Measurements from ENCODE around the gene RPS6KB2.
"Not testable (repeated sequence)": the region's sequence is repeated elsewhere in the genome, so short reads cannot be mapped to it uniquely, and the experiment has no call there.

Gene RPS6KB2

DNA sequence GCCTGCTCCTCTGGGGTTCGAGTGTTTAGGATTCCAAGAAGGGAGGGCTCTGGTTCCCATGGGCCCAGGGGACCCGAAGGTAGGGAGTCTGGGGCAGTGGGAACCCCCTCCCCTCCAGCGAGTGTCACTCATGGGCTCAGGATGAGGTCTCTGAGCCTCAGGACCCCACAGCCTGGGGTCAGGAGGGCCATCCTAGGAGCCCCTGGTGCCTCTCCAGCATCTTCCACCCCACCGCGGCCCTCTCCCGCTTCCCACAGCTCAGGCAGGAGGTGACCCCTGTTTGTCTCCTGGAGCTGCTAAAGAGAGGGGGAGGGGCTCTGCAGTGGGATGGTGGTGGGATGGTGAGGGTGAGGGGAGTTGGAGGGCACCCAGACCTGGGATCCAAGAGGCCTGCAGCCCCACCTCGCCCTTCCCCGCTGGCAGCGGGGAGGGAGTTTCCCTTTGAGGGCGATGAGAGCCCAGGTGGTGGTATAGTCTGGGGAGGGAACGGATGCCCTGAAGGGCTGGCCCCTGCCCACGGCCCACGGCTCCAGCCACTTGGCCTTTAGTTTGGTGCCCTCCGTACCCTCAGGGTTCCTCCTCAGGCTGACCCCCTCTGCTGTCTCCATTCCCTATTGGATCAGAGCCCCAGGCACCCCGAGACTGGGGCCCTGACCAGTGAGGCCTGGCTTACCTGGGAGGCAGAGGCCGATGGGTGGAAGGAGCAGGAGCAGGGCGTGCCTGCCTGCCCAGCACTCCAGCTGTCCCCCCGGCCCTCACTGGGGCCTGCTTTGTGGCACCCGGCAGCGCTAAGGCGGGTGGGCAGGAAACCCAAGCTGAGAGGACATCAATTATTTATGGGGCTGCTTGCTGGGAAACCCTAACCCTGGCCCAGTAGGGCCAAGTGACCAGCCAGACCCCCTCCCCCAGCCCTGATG, 25.8 kb downstream of the RPS6KB2 start:
- no peak for DNase-seq
- in situ Hi-C loops (cut with HindIII; ENCODE audit: low pct_ligation_motif_present, low pct_unique_long_range_greater_than_20kb, low sequenced_read_pairs): no loop called here

DNA sequence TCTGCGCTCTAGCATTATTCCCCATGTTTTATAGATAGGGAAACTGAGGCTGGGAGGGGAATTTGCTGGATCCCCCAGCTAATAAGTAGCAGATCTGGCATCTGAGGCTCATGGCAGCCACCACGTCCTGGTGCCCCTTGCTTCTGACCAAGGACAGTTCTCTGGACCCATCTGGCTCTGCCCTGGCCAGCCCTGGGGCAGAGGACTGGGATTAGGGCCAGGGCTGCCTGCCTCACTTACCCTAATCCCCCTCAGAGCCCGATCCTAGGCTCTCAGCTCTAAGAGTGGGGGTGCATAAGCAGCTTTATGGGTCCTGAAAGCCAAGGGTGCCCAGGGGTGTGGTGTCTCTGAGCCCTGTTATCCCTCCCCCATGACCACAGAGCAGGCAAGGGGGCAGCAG, 26.8 kb downstream of the RPS6KB2 start, which contains the start of gene CABP4:
Gene CABP4 (plus strand): TSS at position 301 of the 400 bp plus-strand sequence. CDS start 70 bp downstream, at position 371.
- DNase-seq: no peak
- in situ Hi-C loops (cut with HindIII; ENCODE audit: low pct_ligation_motif_present, low pct_unique_long_range_greater_than_20kb, low sequenced_read_pairs): no loop called here

DNA sequence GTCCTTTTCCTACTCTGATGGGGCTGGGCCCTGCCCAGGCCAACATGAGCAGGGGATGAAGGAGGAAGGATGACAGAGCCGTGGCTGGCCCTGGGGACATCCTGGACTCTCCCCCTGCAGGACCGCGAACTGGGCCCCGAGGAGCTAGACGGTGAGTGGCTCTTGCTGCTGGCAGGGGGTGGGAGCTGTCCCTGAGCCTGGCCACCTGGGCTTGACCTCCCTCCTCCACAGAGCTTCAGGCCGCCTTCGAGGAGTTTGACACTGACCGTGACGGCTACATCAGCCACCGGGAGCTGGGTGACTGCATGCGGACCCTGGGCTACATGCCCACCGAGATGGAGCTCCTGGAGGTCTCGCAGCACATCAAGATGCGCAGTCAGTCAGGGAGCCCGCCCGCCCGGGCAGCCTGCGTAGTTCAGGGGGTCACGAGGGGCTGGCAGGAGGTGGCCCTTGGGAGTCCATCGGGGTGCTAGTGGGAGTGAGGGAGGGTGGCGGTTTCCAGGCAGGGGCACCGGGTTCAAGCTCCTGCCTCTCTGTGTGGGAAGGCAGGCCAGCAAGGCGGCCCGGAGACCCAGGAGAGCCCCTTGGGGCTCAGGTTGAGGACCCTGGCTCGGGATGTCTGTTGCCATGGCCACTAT, 27.9 kb downstream of the RPS6KB2 start:
- in situ Hi-C loops (cut with HindIII; ENCODE audit: low pct_ligation_motif_present, low pct_unique_long_range_greater_than_20kb, low sequenced_read_pairs): no loop called here
- DNase-seq: no peak

DNA sequence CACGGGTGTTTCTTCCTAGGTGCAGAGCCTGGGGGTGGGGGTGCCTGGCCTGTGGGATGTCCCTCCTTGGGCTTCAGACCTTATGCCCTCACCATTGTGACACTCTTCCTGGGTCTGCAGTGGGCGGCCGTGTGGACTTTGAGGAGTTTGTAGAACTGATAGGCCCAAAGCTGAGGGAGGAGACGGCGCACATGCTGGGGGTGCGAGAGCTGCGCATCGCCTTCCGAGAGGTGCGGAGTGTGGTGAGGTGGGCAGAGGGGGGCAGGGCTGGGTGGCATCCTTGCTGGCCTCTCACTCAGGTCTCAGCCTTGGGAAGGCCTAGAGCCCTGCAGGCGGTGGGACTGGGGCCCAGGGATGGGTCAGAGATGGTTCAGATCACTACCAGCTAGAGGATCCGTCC, 29.2 kb downstream of the RPS6KB2 start:
- no peak for DNase-seq
- in situ Hi-C loops (cut with HindIII; ENCODE audit: low pct_ligation_motif_present, low pct_unique_long_range_greater_than_20kb, low sequenced_read_pairs): no loop called here

DNA sequence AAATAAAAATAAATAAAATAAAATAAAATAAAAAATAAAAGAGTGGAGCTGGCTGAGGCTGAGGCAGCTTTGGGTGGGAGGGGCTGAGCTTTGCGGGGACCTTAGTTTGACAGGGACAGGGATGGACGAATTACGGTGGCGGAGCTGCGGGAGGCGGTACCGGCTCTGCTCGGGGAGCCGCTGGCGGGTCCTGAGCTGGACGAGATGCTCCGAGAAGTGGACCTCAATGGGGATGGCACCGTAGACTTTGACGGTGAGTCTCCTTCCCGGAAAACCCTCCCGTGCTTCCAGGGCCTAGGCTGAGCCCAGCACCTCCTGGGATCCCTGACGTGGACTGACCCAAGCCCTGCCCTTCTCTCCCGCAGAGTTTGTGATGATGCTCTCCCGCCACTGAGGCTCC, 30.0 kb downstream of the RPS6KB2 start:
- in situ Hi-C loops (cut with HindIII; ENCODE audit: low pct_ligation_motif_present, low pct_unique_long_range_greater_than_20kb, low sequenced_read_pairs): no loop called here
- DNase-seq: no peak

DNA sequence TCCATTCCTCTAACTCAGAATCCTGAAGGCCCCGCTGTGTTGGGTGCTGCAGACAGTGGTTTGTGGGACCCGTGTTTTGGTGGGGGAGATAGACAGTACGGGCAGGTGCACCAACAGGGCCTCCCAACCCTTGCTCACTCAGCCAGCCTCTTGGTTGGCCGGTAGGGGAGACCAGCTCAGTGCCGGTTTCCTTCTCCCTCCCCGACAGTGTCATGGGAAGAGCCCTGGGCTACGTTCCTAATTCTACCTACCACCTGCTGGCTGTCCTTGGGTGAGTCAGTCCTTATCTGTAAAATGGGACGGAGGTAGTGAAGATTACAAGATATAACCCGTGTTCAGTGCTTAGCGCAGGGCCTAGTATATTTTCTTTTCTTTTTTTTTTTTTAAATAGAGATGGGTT, 34.9 kb downstream of the RPS6KB2 start:
- in situ Hi-C loops (cut with HindIII; ENCODE audit: low pct_ligation_motif_present, low pct_unique_long_range_greater_than_20kb, low sequenced_read_pairs): no loop called here
- DNase-seq: no peak

DNA sequence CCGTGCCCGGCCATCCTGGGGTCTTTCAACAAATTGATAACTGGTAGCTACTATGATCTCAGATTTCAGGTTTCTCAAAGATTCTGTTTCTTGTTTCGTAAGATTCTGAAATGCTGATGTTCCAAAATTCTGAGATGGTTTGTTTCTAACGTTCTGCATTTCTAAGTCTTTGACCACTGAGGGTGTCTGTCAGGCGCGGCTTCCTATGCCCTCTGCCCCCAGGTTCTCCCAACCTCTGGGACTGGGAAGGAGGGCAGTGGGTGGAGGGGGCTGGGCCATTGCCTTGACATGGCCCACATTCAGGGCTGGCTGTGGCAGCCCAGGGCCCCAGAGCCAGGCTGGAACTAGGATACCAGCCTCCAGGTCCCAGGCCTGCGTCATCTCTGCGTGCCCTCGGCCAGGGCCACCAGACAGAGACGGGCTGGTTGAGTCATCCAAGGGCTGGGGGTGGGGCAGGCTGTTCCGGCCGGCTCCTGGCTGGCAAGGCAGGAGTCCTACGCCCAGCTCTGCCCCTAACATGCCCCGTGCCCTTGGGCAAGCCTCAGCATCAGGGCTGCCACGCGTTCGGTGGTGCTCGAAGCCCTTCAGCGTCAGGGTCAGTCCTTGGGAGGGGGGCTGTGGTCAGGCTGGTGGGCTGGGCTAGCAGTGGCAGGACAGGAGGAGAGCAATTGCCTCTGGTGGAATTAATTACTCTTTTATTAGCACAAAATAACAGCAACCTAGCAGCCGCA, 35.6 kb downstream of the RPS6KB2 start:
- in situ Hi-C loops (cut with HindIII; ENCODE audit: low pct_ligation_motif_present, low pct_unique_long_range_greater_than_20kb, low sequenced_read_pairs): no loop called here
- peak; percentile 65 for DNase-seq

DNA sequence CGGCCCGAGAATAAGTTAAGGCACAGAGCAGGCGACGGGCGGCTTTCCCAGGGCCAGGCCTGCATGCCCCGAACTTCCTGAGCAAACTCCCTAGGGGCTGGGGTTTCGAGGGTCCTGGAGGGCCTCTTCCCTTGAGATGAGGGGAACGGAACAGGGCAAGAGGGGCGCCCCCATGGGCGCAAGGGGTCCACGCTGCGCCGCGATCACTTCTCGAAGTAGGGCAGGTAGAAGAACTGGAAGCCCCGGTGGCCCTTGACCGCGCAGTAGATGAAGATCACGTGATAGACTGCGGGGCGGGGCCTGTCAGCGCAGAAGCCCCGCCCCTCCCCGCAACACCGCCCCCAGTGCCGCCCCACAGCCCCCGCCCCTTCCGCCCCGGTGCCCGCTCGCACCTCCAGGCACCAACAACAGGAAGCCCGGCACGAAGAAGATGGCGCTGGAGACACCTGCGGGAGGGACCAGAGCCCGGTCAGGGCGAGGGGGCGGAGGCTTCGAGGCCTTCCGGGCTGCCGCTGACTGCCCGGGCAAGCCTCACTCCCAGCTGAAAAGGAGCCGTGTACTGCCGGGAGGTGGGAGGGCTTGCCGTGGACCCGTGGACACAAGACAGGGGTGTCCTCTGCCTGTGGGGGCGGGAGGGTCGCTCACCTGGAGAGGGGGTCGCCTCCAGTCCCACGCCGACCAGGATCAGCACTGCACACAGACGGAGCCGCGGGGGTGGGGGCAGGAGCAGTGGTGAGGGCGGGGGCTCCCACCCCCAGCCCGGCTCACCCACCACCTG, 36.3 kb downstream of the RPS6KB2 start:
- in situ Hi-C loops (cut with HindIII; ENCODE audit: low pct_ligation_motif_present, low pct_unique_long_range_greater_than_20kb, low sequenced_read_pairs): no loop called here
- peak; percentile 88 for DNase-seq

DNA sequence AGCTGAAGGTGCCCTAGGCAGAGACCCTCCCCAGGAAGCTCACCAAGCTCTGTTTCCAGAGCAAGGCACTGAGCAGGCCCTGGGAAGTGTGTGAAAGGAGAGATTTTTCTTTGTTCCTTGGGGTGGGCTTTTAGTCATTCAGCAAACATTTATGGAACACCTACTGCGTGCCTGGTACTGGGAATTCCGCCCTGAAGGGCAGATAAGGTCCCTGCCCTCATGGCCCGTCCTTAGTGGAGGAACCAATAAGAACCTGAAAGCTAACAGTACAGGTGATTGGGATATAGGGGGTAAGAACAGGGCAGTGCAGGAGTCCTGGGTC, 36.9 kb downstream of the RPS6KB2 start:
- in situ Hi-C loops (cut with HindIII; ENCODE audit: low pct_ligation_motif_present, low pct_unique_long_range_greater_than_20kb, low sequenced_read_pairs): no loop called here
- DNase-seq: no peak

DNA sequence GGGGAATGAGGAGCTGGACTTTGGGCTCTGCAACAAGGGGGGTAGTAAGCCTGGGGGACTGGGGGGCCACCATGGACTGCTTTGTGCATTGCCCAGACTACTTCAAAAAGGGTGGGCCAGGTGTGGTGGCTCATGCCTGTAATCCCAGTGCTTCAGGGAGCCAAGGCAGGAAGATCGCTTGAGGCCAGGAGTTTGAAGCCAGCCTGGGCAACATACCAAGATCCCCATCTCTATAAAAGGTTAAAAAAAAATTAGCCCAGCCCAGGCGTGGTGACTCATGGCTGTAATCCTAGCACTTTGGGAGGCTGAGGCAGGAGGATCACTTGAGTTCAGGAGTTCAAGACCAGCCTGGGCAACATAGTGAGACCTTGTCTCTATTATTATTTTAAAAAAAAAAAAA, 37.2 kb downstream of the RPS6KB2 start:
- in situ Hi-C loops (cut with HindIII; ENCODE audit: low pct_ligation_motif_present, low pct_unique_long_range_greater_than_20kb, low sequenced_read_pairs): not testable (repeated sequence)

DNA sequence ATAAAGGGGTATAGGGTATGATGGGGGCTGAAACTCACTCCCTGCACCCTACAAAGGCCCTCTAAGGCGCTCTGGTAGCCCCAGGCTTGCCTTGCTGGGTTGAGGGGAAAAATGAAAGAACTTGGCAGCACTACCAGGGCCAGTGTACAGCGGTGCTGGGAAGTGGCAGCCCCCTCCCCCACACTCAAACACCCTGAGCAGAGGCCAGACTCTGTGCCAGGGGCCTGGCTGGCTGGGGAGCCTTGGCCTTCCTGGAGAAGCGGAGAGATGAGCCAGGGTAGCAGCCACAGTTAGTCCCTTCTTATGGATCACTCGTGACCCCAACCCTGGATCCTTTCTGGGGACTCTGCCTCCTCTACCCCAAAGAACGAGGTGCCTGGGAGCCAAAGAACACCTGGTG, 38.1 kb downstream of the RPS6KB2 start:
- no peak for DNase-seq
- in situ Hi-C loops (cut with HindIII; ENCODE audit: low pct_ligation_motif_present, low pct_unique_long_range_greater_than_20kb, low sequenced_read_pairs): no loop called here

More for the DNA sequence above, 37.2 kb downstream of the RPS6KB2 start:
- DNase-seq: not testable (repeated sequence)

DNA sequence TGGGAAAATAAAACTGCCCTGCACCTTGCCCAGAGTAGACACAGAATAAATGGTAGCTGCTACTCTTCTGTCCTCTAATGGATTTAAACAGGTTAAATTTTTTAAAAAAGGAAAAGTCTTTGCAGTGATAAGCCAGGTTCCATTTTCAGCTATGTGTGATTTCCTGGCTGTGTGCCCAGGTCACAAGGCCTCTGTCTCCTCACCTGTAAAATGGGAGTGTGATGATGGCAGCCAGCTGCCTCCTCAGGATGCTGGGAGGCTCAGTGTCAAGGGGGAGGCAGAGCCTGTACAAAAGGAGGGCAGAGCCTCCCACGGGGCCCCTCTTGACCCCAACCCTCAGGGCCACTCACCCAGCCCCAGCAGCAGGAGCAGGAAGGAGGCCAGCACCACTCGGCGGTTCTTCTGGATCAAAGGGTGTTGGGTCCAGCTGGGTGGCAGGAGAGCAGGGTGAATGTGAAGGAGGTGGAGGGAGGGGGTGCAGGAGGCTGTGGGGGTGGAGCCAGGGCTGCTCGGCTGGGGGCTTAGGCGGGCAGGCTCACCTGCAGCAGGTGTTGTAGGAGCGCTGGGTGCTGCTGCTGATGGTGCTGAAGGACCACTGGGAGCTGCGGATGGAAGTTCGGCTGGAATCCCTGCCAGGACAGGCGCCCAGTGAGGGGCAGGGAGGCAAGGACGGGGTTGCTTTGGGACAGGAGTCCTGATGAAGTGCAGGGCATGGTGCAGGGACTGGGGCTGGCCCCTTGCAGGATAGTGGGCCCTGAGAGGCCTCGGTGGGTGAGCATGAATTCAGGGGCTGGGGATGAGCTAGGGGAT, 38.9 kb downstream of the RPS6KB2 start:
- in situ Hi-C loops (cut with HindIII; ENCODE audit: low pct_ligation_motif_present, low pct_unique_long_range_greater_than_20kb, low sequenced_read_pairs): no loop called here
- no peak for DNase-seq

DNA sequence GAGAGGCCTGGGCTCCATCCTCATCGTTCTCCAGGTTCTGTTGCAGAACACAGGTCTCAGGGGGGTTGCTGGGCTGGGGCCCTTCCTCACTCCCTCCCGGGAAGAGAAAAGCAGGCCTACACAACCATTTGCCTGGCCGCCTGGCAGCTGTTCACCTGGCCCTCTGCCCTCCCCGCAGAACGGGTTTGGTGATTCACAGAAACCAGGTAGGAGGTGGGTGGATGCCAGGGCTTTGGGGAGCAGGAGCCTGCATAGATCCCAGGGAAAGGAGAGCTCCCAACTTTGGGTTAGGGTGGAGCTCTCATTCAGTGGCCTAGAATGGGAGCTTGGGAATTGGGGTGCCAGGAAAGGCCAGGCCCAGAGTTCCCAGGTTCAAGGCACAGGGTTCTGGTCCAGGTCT, 39.8 kb downstream of the RPS6KB2 start:
- no peak for DNase-seq
- in situ Hi-C loops (cut with HindIII; ENCODE audit: low pct_ligation_motif_present, low pct_unique_long_range_greater_than_20kb, low sequenced_read_pairs): no loop called here

DNA sequence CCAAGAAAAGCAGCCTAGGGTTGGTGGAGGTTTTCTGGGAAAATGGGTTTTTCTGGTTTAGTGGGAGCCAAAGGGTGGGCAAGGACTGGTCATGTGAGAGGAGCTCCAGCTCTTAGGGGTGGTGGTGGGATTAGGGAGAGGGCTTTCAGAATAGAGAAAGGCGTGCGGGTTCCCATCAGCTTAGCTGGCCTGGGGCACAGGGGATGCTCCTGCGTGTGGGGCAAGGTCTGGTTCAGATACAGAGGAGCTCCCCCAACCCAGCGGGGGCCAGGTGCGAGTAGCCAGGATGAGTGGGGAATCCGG, 40.1 kb downstream of the RPS6KB2 start:
- no peak for DNase-seq
- in situ Hi-C loops (cut with HindIII; ENCODE audit: low pct_ligation_motif_present, low pct_unique_long_range_greater_than_20kb, low sequenced_read_pairs): no loop called here

DNA sequence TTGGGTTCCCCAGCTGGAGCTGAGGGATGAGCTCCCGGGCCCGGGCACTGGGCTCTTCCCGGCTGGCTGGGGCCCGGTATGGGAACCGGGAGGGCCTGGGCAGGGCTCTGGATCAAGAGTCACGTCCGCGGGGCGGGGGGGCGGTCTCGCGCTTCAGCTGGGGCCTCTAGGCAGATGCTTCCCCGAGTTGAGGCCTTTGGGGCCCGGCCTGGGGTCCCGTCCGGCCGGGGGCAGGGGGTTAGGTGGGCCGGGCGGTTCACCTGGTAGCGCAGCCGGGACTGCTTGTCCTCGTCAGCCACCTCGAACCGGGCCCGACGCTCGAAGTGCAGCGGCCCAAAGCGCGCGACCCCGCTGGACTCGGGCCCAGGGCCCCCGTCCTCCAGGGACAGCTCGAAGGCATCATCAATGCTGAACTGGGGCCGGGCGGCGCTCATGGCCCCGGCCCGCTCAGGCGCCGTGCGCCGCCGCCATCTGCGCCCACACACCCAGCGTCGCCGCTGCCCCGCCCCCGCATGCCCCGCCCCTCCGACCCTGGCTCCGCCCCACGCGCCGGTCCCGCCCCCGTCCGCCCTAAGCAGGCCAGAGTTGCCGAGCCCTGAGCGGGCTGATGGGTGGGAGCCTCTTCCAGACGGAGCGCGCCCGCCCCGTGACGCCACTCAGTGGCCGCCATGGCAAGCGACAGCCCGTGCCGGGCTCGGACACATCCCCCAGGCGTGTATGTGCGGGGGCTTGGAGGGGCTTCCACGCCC, 40.6 kb downstream of the RPS6KB2 start, which contains the start of gene TMEM134:
Gene TMEM134 (minus strand): TSS at position 493 of the 749 bp plus-strand sequence. CDS start 59 bp downstream, at position 434.
- peak; percentile 88 for DNase-seq

DNA sequence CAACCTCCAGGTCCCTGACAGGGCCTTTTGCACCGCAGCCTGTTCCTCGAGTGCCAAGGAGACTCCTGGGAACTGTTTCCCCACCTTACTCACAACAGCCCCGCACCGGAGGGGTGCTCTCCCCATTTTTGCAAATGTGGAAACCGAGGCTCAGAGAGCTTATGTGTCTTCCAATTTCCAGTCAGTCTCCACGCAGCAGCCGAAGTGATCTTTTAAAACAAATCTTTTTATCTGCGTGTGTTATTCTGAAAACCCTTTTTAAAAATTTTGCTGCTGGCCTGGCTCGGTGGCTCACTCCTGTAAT, 41.2 kb downstream of the RPS6KB2 start:
- in situ Hi-C loops (cut with HindIII; ENCODE audit: low pct_ligation_motif_present, low pct_unique_long_range_greater_than_20kb, low sequenced_read_pairs): no loop called here
- no peak for DNase-seq

More for the DNA sequence above, 40.6 kb downstream of the RPS6KB2 start, which contains the start of gene TMEM134:
- in situ Hi-C loops (cut with HindIII; ENCODE audit: low pct_ligation_motif_present, low pct_unique_long_range_greater_than_20kb, low sequenced_read_pairs): no loop called here

DNA sequence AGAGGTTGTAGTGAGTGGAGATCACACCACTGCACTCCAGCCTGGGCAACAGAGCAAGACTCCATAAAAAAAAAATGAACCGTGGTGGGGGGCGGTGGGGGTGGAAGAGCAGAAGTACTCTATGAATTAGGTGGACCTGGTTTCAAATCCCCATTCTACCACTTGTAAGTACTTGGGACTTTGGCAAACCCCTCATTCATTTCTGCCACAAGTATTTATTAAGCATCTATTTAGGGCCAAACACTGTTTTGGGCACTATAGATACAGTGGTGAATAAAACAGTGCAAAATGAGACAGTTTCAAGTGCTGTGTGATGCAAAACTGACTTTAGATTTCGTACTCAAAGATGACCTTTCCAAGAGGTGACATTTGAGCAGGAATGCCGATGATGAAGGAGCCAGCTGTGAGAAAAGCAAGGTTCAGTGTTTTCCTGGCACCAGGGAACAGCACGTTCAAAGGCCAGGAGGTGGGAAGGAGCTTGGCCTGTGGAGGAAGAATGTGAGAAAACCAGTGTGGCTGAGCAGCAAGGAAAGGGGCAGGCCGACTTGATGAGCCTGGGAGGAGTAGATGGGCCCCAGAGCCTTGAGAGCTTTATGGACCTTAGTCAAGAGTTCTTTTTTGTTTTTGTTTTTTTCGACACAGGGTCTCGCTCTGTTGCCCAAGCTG, 42.2 kb downstream of the RPS6KB2 start:
- in situ Hi-C loops (cut with HindIII; ENCODE audit: low pct_ligation_motif_present, low pct_unique_long_range_greater_than_20kb, low sequenced_read_pairs): no loop called here

More for the DNA sequence above, 42.2 kb downstream of the RPS6KB2 start:
- DNase-seq: no peak

Measured in ACHN (cell line).